ENCODE results near the gene PHACTR4. TPM values are rescaled to one million over a fixed set of nuclear protein-coding genes. Genes with fewer than 3 reads are reported as not detected.

The PHACTR4 gene
- polyA plus RNA-seq, 1 donor (not counting 4 experiments of a cell fraction or from before 2014, with no cell fraction given), result 12.2 TPM

DNA sequence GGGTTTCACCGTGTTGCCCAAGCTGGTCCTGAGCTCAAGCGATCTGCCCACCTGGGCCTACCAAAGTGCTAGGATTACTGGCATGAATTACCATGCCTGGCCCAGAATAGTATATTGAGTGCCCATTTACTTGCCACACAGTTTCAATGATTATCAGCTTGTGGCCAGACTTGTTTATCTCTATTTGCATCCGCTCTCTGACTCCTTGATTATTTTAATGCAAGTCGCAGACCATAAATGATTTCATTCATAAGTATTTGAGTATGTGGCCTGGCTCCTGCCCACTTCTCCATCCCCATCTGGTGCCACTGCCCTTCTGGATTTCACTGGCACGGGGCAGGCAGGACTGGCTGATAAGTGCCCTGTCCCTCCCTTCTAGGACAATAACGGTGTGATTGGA, 165.1 kb downstream of the PHACTR4 start:
- H3K27ac ChIP-seq (ENCODE audit: control insufficient read depth, insufficient read depth, low read length), result no peak overlapping the region
- peaks cover 2% of the 10 kb centered on the region for H3K79me2 ChIP-seq (ENCODE audit: control insufficient read depth, insufficient read depth, low read length)
- H3K4me1 ChIP-seq (ENCODE audit: control insufficient read depth, extremely low read depth, insufficient read depth, low read length), result no peaks in the 10 kb centered on the region
- DNase-seq (ENCODE audit: low read depth, low spot score) (no peak), FAIRE-seq (no peak)
- H3K27me3 ChIP-seq (ENCODE audit: control insufficient read depth, extremely low read depth, insufficient read depth, low read length), result no peaks in the 10 kb centered on the region
- H3K9ac ChIP-seq (ENCODE audit: control insufficient read depth, extremely low read depth, insufficient read depth, low read length), result no peak overlapping the region
- dilution Hi-C loops (cut with MboI; ENCODE audit: extremely low pct_ligation_motif_present, low sequenced_read_pairs), result no loop called here
- H3K4me3 ChIP-seq (ENCODE audit: control insufficient read depth in 2 of 3, extremely low read depth in 1 of 3, insufficient read depth in 2 of 3, low read depth in 1 of 3, low read length in 3 of 3), result no peak overlapping the region
- H3K36me3 ChIP-seq (ENCODE audit: control insufficient read depth in 2 of 2, extremely low read depth in 1 of 2, insufficient read depth in 2 of 2, low read length in 2 of 2), result peaks cover 33 to 53% of the 10 kb centered on the region in 2 experiments
- H4K20me1 ChIP-seq (ENCODE audit: control insufficient read depth, extremely low read depth, insufficient read depth, low read length), result no peaks in the 10 kb centered on the region
- no peak overlapping the region for H2AFZ ChIP-seq (ENCODE audit: control insufficient read depth, low read length)
- H3K9me3 ChIP-seq (ENCODE audit: control insufficient read depth, low read depth, low read length), result no peaks in the 10 kb centered on the region
- TF ChIP-seq, protein P1, sequence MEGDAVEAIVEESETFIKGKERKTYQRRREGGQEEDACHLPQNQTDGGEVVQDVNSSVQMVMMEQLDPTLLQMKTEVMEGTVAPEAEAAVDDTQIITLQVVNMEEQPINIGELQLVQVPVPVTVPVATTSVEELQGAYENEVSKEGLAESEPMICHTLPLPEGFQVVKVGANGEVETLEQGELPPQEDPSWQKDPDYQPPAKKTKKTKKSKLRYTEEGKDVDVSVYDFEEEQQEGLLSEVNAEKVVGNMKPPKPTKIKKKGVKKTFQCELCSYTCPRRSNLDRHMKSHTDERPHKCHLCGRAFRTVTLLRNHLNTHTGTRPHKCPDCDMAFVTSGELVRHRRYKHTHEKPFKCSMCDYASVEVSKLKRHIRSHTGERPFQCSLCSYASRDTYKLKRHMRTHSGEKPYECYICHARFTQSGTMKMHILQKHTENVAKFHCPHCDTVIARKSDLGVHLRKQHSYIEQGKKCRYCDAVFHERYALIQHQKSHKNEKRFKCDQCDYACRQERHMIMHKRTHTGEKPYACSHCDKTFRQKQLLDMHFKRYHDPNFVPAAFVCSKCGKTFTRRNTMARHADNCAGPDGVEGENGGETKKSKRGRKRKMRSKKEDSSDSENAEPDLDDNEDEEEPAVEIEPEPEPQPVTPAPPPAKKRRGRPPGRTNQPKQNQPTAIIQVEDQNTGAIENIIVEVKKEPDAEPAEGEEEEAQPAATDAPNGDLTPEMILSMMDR (optimal IDR thresholded peaks at IDR 0.05 in 1 of 3, IDR thresholded peaks at IDR 0.05 in 1 of 3, conservative IDR thresholded peaks at IDR 0.05 in 1 of 3; ENCODE audit: extremely low read depth in 1 of 3, insufficient read depth in 2 of 3, low read length in 3 of 3), result no peak
- no peak for TF ChIP-seq EZH2 (IDR thresholded peaks at IDR 0.05; ENCODE audit: low read length)
- H3K4me2 ChIP-seq (ENCODE audit: control insufficient read depth, extremely low read depth, insufficient read depth, low read depth, low read length), result no peak overlapping the region
- no peaks in the 10 kb centered on the region for H3K9me1 ChIP-seq (ENCODE audit: control insufficient read depth, extremely low read depth, insufficient read depth, low read length)

DNA sequence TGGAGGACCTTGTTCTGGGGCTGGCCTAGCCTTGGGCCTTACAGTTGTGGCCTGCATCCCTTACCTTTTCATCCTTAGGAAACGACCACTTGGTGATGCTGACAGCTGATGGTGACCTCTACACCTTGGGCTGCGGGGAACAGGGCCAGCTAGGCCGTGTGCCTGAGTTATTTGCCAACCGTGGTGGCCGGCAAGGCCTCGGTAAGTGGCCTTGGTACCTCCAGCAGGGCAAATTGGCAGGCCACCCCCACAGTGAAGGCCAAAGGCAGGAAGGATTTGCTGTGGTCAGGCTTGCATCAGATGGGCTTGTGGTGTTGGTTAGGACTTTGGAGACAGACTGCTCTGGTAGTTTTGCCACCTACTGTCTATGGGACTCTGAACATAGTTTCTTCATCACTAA, 165.6 kb downstream of the PHACTR4 start:
- Histone ChIP-seq H3K36me3 (ENCODE audit: control insufficient read depth in 2 of 2, extremely low read depth in 1 of 2, insufficient read depth in 2 of 2, low read length in 2 of 2) (peaks cover 28 to 48% of the 10 kb centered on the region in 2 experiments), H3K4me3 (ENCODE audit: control insufficient read depth in 2 of 3, extremely low read depth in 1 of 3, insufficient read depth in 2 of 3, low read depth in 1 of 3, low read length in 3 of 3) (no peak overlapping the region), H3K4me1 (ENCODE audit: control insufficient read depth, extremely low read depth, insufficient read depth, low read length) (no peaks in the 10 kb centered on the region), H3K27me3 (ENCODE audit: control insufficient read depth, extremely low read depth, insufficient read depth, low read length) (no peaks in the 10 kb centered on the region), H3K79me2 (ENCODE audit: control insufficient read depth, insufficient read depth, low read length) (no peaks in the 10 kb centered on the region), H3K27ac (ENCODE audit: control insufficient read depth, insufficient read depth, low read length) (no peak overlapping the region), H2AFZ (ENCODE audit: control insufficient read depth, low read length) (no peak overlapping the region), H4K20me1 (ENCODE audit: control insufficient read depth, extremely low read depth, insufficient read depth, low read length) (no peaks in the 10 kb centered on the region), H3K9ac (ENCODE audit: control insufficient read depth, extremely low read depth, insufficient read depth, low read length) (no peak overlapping the region), H3K9me1 (ENCODE audit: control insufficient read depth, extremely low read depth, insufficient read depth, low read length) (no peaks in the 10 kb centered on the region), H3K9me3 (ENCODE audit: control insufficient read depth, low read depth, low read length) (no peaks in the 10 kb centered on the region), H3K4me2 (ENCODE audit: control insufficient read depth, extremely low read depth, insufficient read depth, low read depth, low read length) (no peak overlapping the region)
- no peak for DNase-seq (ENCODE audit: low read depth, low spot score)
- TF ChIP-seq, protein P1 (optimal IDR thresholded peaks at IDR 0.05 in 1 of 3, IDR thresholded peaks at IDR 0.05 in 1 of 3, conservative IDR thresholded peaks at IDR 0.05 in 1 of 3; ENCODE audit: extremely low read depth in 1 of 3, insufficient read depth in 2 of 3, low read length in 3 of 3), result no peak
- TF ChIP-seq EZH2 (IDR thresholded peaks at IDR 0.05; ENCODE audit: low read length), result no peak
- dilution Hi-C loops (cut with MboI; ENCODE audit: extremely low pct_ligation_motif_present, low sequenced_read_pairs), result no loop called here
- no peak for FAIRE-seq

All from keratinocyte (primary cell).